Prostate gland (tissue), 2 donors: ENCODE results near the gene PFDN6.

ENCODE experiments used
- CTCF ChIP-seq, 4 experiments: fragments of 200-600 bp in 2 of 4; fragments of 450-650 bp in 2 of 4; sonication (generic) in 2 of 4; IDR thresholded peaks; 1 replicate in 3 of 4; 2 replicates in 1 of 4; pipeline ENCODE4 v1.5.1; 2016 to 2019; ENCODE audit warnings: antibody characterized with exemption in 4 of 4, mild to moderate bottlenecking in 2 of 4, moderate library complexity in 2 of 4
- POLR2AphosphoS5 ChIP-seq: sonication (generic); formaldehyde crosslinking; IDR thresholded peaks from one replicate; pipeline ENCODE4 v1.6.1; 2017; ENCODE audit warnings: antibody characterized with exemption

GRCh38 chr6:33330736-33331135, 41.3 kb downstream of the PFDN6 start:
- TF ChIP-seq POLR2AphosphoS5 (no peak), CTCF (IDR thresholded peaks at IDR 0.05) (no peak)
